GM12892 (cell line): ENCODE data around the gene EPHB1.

Source experiments
- DNase-seq: peaks from one replicate; pipeline ENCODE4 v3.0.0; 2011; ENCODE audit not compliant: insufficient read length
- FAIRE-seq: peaks from 2 replicates; lab custom pipeline; 2011; peaks lifted over from hg19 to GRCh38; lab: Jason Lieb, UNC
- POLR2A ChIP-seq: IDR thresholded peaks from 2 replicates; pipeline ENCODE4 v1.6.1; 2011; ENCODE audit warnings: low read depth, low read length, control low read depth
- POLR2AphosphoS5 ChIP-seq: IDR thresholded peaks from 2 replicates; pipeline ENCODE4 v1.6.1; 2011; ENCODE audit warnings: low read depth, low read length, control low read depth
- TAF1 ChIP-seq: IDR thresholded peaks from 2 replicates; pipeline ENCODE4 v1.6.1; 2011; ENCODE audit warnings: low read depth, mild to moderate bottlenecking, control low read depth, low read length, borderline replicate concordance

EPHB1 gene

DNA sequence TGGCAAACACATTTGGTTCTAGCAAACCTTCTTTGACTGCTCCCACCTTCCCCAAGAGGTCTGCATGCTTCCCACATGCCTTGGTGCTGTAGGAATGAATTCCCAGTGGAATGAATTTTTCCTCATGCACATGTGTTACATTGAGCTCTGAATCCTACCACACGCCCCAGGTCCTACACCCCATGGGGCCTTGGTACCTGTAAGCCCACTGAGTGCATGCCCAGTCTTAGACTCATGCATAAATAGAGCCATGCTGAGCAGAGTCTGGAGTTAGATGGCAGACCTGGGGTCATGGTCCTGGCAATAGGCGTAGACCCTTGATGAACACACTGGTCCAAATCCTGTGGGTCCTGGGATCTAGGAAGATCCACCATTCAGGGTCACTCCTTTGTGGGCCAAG, 81.8 kb downstream of the EPHB1 start:
- DNase-seq, result no peak
- no peak for FAIRE-seq
- TF ChIP-seq POLR2A (no peak), TAF1 (no peak), POLR2AphosphoS5 (no peak)

DNA sequence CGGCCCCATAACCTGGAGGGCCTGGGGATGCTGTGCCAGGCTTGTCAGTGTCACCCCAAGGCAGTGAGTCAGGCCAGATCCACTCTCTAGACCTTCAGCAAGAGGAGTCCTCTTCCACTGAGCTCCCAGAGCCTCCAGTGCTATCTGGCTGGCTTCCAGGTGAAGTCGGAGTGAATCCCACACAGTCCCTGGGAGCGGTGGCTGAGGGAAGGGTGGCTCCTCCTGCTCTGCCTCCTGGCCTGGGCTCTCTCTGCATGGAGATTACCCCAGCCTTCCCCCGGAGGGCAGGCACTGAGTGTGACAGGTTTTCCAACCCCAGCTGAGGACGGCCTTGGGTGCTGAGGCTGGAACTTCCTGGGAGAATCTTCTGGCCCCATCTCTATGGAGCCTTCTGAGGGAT, 82.7 kb downstream of the EPHB1 start:
- FAIRE-seq, result no peak
- TF ChIP-seq POLR2A, result no peak
- TF ChIP-seq TAF1, result no peak
- no peak for TF ChIP-seq POLR2AphosphoS5
- no peak for DNase-seq

GRCh38 chr3:134879990-134880389, 84.9 kb downstream of the EPHB1 start:
- FAIRE-seq (no peak), DNase-seq (no peak)
- TF ChIP-seq POLR2AphosphoS5 (no peak), TAF1 (no peak), POLR2A (no peak)

DNA sequence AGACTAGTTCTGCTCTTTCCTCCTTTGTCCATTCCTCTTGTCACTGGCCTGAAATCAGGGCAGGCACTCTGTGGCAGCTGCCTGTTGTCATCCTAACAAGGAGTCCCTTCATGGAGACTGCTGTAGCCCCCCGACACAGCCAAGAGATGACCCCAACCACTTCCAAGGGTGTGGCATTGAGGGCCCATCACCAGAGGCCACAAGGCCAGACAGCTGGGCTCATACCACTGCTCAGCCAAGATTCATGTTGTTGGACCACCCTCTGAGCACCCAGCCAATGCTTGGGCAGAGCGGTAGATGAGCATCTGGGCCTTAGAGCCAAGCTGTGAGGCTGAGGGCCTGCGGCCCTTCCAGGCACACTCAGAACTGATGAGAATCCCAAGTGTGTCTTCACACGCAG, 85.4 kb downstream of the EPHB1 start:
- FAIRE-seq (no peak), DNase-seq (no peak)
- no peak for TF ChIP-seq POLR2AphosphoS5
- no peak for TF ChIP-seq POLR2A
- TF ChIP-seq TAF1, result no peak

- FAIRE-seq (no peak), DNase-seq (no peak)
- no peak for TF ChIP-seq POLR2AphosphoS5
- TF ChIP-seq POLR2A, result no peak
- TF ChIP-seq TAF1, result no peak
Measured at GRCh38 chr3:134881305-134881704, 86.2 kb downstream of the EPHB1 start.

GRCh38 chr3:134883697-134884385, 88.8 kb downstream of the EPHB1 start:
- DNase-seq (no peak), FAIRE-seq (no peak)
- TF ChIP-seq POLR2AphosphoS5, result no peak
- TF ChIP-seq POLR2A, result no peak
- TF ChIP-seq TAF1, result no peak

GRCh38 chr3:134885877-134886621, 91.0 kb downstream of the EPHB1 start:
- DNase-seq (peak; percentile 25), FAIRE-seq (peak; percentile 77)
- no peak for TF ChIP-seq POLR2AphosphoS5
- TF ChIP-seq TAF1, result no peak
- no peak for TF ChIP-seq POLR2A

- FAIRE-seq, result no peak
- DNase-seq, result no peak
- no peak for TF ChIP-seq POLR2A
- TF ChIP-seq TAF1, result no peak
- no peak for TF ChIP-seq POLR2AphosphoS5
Measured at GRCh38 chr3:134886991-134887390, 91.9 kb downstream of the EPHB1 start.

DNA sequence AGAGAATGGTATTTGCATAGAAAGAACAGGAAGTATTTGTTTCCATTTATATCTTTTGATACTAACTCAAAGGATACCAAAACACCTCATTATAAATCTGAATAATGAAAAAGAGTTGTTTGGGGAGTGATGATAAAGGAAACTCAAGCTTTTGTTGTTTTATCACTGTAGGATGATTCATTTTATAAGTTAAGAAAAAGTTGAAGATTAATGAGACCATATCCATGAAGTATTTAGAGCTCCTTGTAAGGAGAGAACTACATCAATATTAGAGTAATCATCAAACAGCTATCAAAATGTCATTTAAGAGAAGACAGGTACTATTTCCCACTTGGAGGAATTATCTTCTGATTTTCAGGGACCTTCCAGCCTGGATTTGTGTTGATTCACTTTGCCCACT, 92.5 kb downstream of the EPHB1 start:
- no peak for DNase-seq
- FAIRE-seq, result no peak
- no peak for TF ChIP-seq POLR2A
- no peak for TF ChIP-seq POLR2AphosphoS5
- TF ChIP-seq TAF1, result no peak

DNA sequence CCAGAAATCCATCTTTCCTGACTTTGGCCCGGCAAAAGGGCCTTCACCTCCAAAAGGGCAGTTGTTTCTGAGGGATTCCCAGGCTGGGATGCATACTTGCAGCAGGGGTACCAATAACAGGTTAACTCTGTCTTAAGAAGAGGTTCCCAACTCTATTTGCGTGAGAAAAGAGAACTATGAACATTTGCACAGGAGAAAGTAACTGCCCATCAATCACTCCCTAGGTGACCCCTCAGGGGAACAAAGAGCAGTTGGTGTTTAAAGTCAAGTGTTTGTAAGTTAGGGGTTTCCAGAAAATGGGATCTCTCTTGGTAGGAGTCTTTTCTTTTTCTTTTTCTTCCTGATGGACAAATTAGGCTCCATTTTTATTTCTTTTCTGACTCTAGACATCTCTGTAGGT, 97.3 kb downstream of the EPHB1 start:
- FAIRE-seq, result no peak
- TF ChIP-seq POLR2A (no peak), POLR2AphosphoS5 (no peak), TAF1 (no peak)
- DNase-seq, result no peak

DNA sequence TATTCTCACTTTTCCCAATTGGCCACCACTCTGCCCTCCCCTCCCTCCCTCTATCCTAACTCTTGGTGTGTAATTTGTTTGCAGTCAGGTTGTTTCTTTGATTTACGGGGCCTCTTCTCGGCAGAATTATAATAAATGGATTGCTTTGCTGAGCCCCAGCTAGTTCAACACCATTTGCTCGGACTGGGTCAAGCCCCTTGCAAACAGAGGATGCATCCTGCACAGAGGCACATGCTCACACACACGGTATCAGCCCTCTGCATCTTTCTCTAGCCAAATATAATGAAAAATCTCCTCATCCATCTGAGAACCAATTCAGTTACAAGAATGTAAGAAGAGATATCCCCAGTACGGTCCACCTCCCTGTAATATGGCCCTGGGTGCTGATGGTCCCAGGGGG, 97.7 kb downstream of the EPHB1 start:
- FAIRE-seq (no peak), DNase-seq (no peak)
- no peak for TF ChIP-seq POLR2A
- no peak for TF ChIP-seq TAF1
- TF ChIP-seq POLR2AphosphoS5, result no peak

DNA sequence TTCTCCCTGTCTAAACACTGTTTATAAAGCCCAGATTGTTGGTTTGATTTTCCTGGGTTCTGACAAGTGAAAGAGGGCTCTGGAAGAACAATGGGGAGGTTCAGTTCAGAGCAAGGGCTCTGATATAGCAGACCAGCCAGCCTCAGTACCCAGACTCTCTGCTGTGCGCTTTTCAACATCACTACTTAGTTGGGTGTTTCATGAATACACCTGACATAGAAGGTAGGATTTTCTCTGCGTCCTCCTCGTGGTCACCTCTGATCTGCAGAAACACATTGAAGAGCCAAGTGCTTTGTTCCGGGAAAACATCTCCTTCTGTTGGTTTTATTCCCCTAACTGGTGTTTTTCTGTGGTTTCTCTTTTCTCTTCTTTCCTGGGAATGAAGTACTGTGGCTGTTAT, 99.5 kb downstream of the EPHB1 start:
- TF ChIP-seq POLR2AphosphoS5, result no peak
- no peak for TF ChIP-seq TAF1
- no peak for TF ChIP-seq POLR2A
- no peak for DNase-seq
- no peak for FAIRE-seq
